Neural cell (in vitro differentiated cells): ENCODE measurements around the gene TIMP4. TPM values are rescaled to one million over a fixed set of nuclear protein-coding genes. Genes with fewer than 3 reads are reported as not detected.

ENCODE experiments used
- H2AFZ ChIP-seq: fragments of 200-600, 300-800 bp; sonication (generic), shearing (Covaris generic); 2 replicates; pipeline ENCODE4 v1.6.0; 2014; ENCODE audit warnings: low read depth, mild to moderate bottlenecking, antibody characterized with exemption, low read length, moderate library complexity
- H3F3A ChIP-seq: fragments of 200-600 bp; shearing (Covaris generic); 2 replicates; pipeline ENCODE4 v1.6.1; 2016; ENCODE audit warnings: mild to moderate bottlenecking, moderate library complexity, mixed read lengths, antibody characterized with exemption, low read length; ENCODE audit not compliant: insufficient read depth, poor library complexity, severe bottlenecking
- H3K27ac ChIP-seq: fragments of 200-600, 300-800 bp; sonication (generic), shearing (Covaris generic); 2 replicates; pipeline ENCODE4 v1.5.1; 2014; ENCODE audit warnings: mild to moderate bottlenecking, low read length, moderate library complexity
- H3K27me3 ChIP-seq: fragments of 300-800, 200-600 bp; sonication (generic), shearing (Covaris generic); 2 replicates; pipeline ENCODE4 v1.6.0; 2014; ENCODE audit warnings: mild to moderate bottlenecking, low read depth, low read length, moderate library complexity; ENCODE audit not compliant: insufficient read depth
- H3K36me3 ChIP-seq: fragments of 300-800, 200-600 bp; sonication (generic), shearing (Covaris generic); 2 replicates; pipeline ENCODE4 v1.5.1; 2014; ENCODE audit warnings: mild to moderate bottlenecking, antibody characterized with exemption, low read length, moderate library complexity; ENCODE audit not compliant: insufficient read depth
- H3K4me2 ChIP-seq: fragments of 300-800, 200-600 bp; sonication (generic), shearing (Covaris generic); 2 replicates; pipeline ENCODE4 v1.6.0; 2014; ENCODE audit warnings: mild to moderate bottlenecking, low read length
- H3K4me3 ChIP-seq: fragments of 300-800, 200-600 bp; sonication (generic), shearing (Covaris generic); 2 replicates; pipeline ENCODE4 v1.5.1; 2014; ENCODE audit warnings: mild to moderate bottlenecking, low read length, moderate library complexity
- H3K79me2 ChIP-seq: fragments of 200-600 bp; shearing (Covaris generic); replicated peaks from 2 replicates; pipeline ENCODE4 v1.6.0; 2014; ENCODE audit warnings: mild to moderate bottlenecking, low read length, moderate library complexity; ENCODE audit not compliant: insufficient read depth
- H3K9ac ChIP-seq: fragments of 300-800, 200-600 bp; sonication (generic), shearing (Covaris generic); 2 replicates; pipeline ENCODE4 v1.6.1; 2016; ENCODE audit warnings: mild to moderate bottlenecking, low read length, mixed read lengths
- H3K9me2 ChIP-seq: fragments of 200-600 bp; shearing (Covaris generic); 2 replicates; pipeline ENCODE4 v1.6.1; 2016; ENCODE audit warnings: mild to moderate bottlenecking, low read length, mixed read lengths; ENCODE audit not compliant: insufficient read depth
- H3K9me3 ChIP-seq: fragments of 200-600, 300-800 bp; sonication (generic), shearing (Covaris generic); 2 replicates; pipeline ENCODE4 v1.6.1; 2016; ENCODE audit warnings: mild to moderate bottlenecking, mixed run types, low read length, moderate library complexity, mixed read lengths
- H4K20me1 ChIP-seq: fragments of 200-600 bp; shearing (Covaris generic); 2 replicates; pipeline ENCODE4 v1.6.1; 2016; ENCODE audit warnings: mild to moderate bottlenecking, mixed run types; ENCODE audit not compliant: insufficient read depth
- CTCF ChIP-seq: fragments of 450-650 bp; IDR thresholded peaks from 2 replicates; pipeline ENCODE4 v1.5.1; 2014; ENCODE audit warnings: antibody characterized with exemption, mild to moderate bottlenecking, moderate library complexity; ENCODE audit not compliant: poor library complexity, severe bottlenecking
- EP300 ChIP-seq: fragments of 450-650 bp; conservative IDR thresholded peaks from 2 replicates; pipeline ENCODE4 v1.6.1; 2014; ENCODE audit warnings: antibody characterized with exemption, mild to moderate bottlenecking, moderate library complexity; ENCODE audit not compliant: poor library complexity, severe bottlenecking
- EZH2 ChIP-seq: fragments of 200-600, 300-800 bp; shearing (Covaris generic), sonication (generic); IDR thresholded peaks from 2 replicates; pipeline ENCODE4 v1.6.1; 2014; ENCODE audit warnings: antibody characterized with exemption, low read length, borderline replicate concordance, mild to moderate bottlenecking; ENCODE audit not compliant: insufficient read depth, poor library complexity, severe bottlenecking
- MXI1 ChIP-seq: fragments of 450-650 bp; conservative IDR thresholded peaks from 2 replicates; pipeline ENCODE4 v1.6.1; 2014; ENCODE audit warnings: antibody characterized with exemption, mild to moderate bottlenecking; ENCODE audit not compliant: poor library complexity, severe bottlenecking
- POLR2AphosphoS5 ChIP-seq: IDR thresholded peaks from 2 replicates; pipeline ENCODE4 v1.6.1; 2012
- RAD21 ChIP-seq: fragments of 450-650 bp; conservative IDR thresholded peaks from 2 replicates; pipeline ENCODE4 v1.6.1; 2014; ENCODE audit warnings: antibody characterized with exemption, mild to moderate bottlenecking, moderate library complexity
- REST ChIP-seq: IDR thresholded peaks from 2 replicates; pipeline ENCODE4 v1.6.1; 2012; ENCODE audit warnings: borderline replicate concordance
- SMC3 ChIP-seq: fragments of 450-650 bp; conservative IDR thresholded peaks from 2 replicates; pipeline ENCODE4 v1.6.1; 2014; ENCODE audit warnings: antibody characterized with exemption, mild to moderate bottlenecking, moderate library complexity; ENCODE audit not compliant: poor library complexity
- TAF1 ChIP-seq: IDR thresholded peaks from 2 replicates; pipeline ENCODE4 v1.6.1; 2012; ENCODE audit warnings: low read depth
- polyA plus RNA-seq: library from polyadenylated mRNA; depleted of rRNA; stranded (reverse); fragments of >200 nt; gene quantifications from 2 replicates; pipeline ENCODE4 v1.2.3, GENCODE V29; 2014

Gene TIMP4
- polyA plus RNA-seq, 1 donor from 2014 or later, result not detected

- Histone ChIP-seq H4K20me1 (no peaks in the 10 kb centered on the region), H3K27me3 (no peaks in the 10 kb centered on the region), H3K9me2 (no peaks in the 10 kb centered on the region), H3K4me3 (no peak overlapping the region), H3K9ac (no peak overlapping the region), H3K79me2 (no peaks in the 10 kb centered on the region), H3K27ac (no peak overlapping the region), H2AFZ (no peak overlapping the region), H3K4me2 (no peak overlapping the region), H3K36me3 (no peaks in the 10 kb centered on the region), H3K9me3 (no peaks in the 10 kb centered on the region), H3F3A (no peaks in the 10 kb centered on the region)
- TF ChIP-seq TAF1 (no peak), POLR2AphosphoS5 (no peak), CTCF (no peak), REST (no peak), EP300 (no peak), MXI1 (no peak), SMC3 (no peak), RAD21 (no peak), EZH2 (no peak)
Measured at GRCh38 chr3:12131351-12132090, 27.2 kb downstream of the TIMP4 start.

- no peak for TF ChIP-seq REST
- no peak for TF ChIP-seq SMC3
- no peak for TF ChIP-seq EP300
- H4K20me1 ChIP-seq, result no peaks in the 10 kb centered on the region
Measured at GRCh38 chr3:12127391-12127790, 31.3 kb downstream of the TIMP4 start.

More at GRCh38 chr3:12127391-12127790, 31.3 kb downstream of the TIMP4 start:
- no peaks in the 10 kb centered on the region for H3K9me3 ChIP-seq
- H3K27ac ChIP-seq, result no peak overlapping the region
- H3K9me2 ChIP-seq, result no peaks in the 10 kb centered on the region
- H3K36me3 ChIP-seq, result no peaks in the 10 kb centered on the region
- H2AFZ ChIP-seq, result no peak overlapping the region
- no peaks in the 10 kb centered on the region for H3F3A ChIP-seq
- H3K9ac ChIP-seq, result no peak overlapping the region
- H3K4me2 ChIP-seq, result no peak overlapping the region
- no peak overlapping the region for H3K4me3 ChIP-seq
- H3K79me2 ChIP-seq, result no peaks in the 10 kb centered on the region
- no peaks in the 10 kb centered on the region for H3K27me3 ChIP-seq
